Subcutaneous adipose tissue (tissue), 4 donors: Measurements from ENCODE around the gene LRRC4B. TPM values are rescaled to one million over a fixed set of nuclear protein-coding genes. Genes with fewer than 3 reads are reported as not detected.

Experiments
- CTCF ChIP-seq: fragments of 450-650 bp; IDR thresholded peaks from one replicate; pipeline ENCODE4 v1.5.1; 2016; ENCODE audit warnings: low read depth, mild to moderate bottlenecking, control low read depth, antibody characterized with exemption, moderate library complexity
- total RNA-seq, 4 donors: library from RNA; depleted of rRNA; stranded (reverse); fragments of >200 nt; gene quantifications; one replicate each; pipeline ENCODE4 v1.1.0, GENCODE V29; 2016

Gene LRRC4B
- total RNA-seq, 4 donors from 2014 or later = 0.19 to 0.34 (median 0.22) TPM; not detected in 1

DNA sequence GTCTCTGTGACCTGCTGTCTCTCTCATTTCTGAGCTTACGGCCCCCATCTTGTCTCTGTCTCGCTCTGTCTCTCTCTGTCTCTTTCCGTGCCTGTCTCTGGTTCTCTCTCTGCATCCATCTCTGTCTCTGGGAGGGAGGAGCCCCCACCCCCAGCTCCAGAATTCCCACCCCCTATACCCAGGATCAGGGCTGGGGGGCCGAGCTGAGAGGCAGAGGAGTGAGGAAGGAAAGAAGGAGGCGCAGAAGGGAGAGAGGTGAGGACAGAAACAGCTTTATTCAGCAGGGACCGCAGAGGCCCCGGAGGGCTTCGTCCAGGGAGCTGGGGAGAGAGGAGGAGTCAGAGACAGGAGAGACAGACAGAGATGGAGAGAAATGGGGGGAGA lies 71.2 kb downstream of the LRRC4B start:
- no peak for TF ChIP-seq CTCF

GRCh38 chr19:50496189-50497021 lies 71.8 kb downstream of the LRRC4B start:
- no peak for TF ChIP-seq CTCF

DNA sequence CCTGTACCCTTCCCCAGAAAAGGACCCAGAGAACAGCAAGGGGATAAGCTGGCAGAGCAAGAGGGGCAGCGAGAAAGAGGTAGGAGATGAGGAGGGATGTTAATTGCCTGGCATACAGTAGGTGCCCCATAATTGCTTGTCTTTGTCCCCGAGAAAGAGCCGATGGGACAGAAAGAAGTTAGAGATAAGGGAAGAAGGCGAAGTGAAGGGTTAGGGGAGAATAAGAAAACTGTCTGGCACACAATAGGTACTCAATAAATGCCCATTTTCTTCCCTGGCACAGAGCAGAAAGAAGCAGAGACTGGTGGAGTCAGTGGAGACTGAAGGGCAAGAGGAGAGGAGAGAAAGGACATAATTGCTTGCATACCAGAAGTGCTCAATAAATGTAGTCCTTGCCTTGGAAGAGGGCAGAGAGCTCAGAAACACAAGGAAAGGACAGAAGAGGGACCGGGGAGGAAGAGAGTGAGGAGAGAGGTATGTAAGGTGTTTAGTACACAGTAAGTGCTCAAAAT lies 73.2 kb downstream of the LRRC4B start:
- no peak for TF ChIP-seq CTCF

- TF ChIP-seq CTCF = no peak
Observed at GRCh38 chr19:50494186-50495019, 73.8 kb downstream of the LRRC4B start.

DNA sequence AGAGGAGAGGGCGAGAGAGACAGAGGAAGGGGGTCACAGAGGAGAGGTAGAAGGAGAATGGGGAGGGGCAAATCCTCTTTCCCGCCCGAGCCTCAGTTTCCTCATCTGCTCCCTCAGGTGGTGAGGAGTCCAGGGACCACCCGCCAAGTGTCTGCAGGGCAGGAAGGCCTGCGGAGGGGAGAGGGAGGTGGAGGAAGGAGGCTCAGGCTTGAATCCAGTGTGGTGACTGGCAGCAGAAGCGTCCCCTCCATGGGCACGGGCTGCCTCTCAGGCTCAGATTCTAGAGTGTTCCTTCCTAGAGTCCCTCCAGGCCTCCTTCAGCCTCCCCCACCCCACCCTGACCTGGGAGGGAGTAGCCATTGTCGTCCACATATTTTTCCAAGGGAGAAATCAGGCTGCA lies 75.1 kb downstream of the LRRC4B start:
- no peak for TF ChIP-seq CTCF

- no peak for TF ChIP-seq CTCF
Observed at GRCh38 chr19:50492303-50493052, 75.8 kb downstream of the LRRC4B start.
